ENCODE data around the gene PRKG1. TPM values are rescaled to one million over a fixed set of nuclear protein-coding genes. Genes with fewer than 3 reads are reported as not detected.

Gene PRKG1
- total RNA-seq, 1 experiment from 2014 or later, result 10.4 TPM

GRCh38 chr10:52043811-52044210, 969.5 kb downstream of the PRKG1 start:
- H3K9ac ChIP-seq (ENCODE audit: extremely low read depth, insufficient read length, low read length), result no peak overlapping the region
- peaks cover 4% of the 10 kb centered on the region for H3K79me1 ChIP-seq (ENCODE audit: insufficient read depth, low read depth, low read length, poor library complexity, severe bottlenecking)
- H2AFZ ChIP-seq (ENCODE audit: low read length), result no peak overlapping the region
- no peak overlapping the region for H3K18ac ChIP-seq (ENCODE audit: insufficient read length, low read depth, low read length)
- H2BK5ac ChIP-seq (ENCODE audit: insufficient read length, low read length), result no peak overlapping the region
- Mint-ChIP-seq H3K27ac (peak overlapping the region; percentile 24 to 87 (median 27); a peak in 5 of 7 replicates), H3K4me1 (peaks cover 67 to 68% of the 10 kb centered on the region in 2 experiments), H3K4me3 (no peak overlapping the region), H3K27me3 (ENCODE audit: low read depth) (no peaks in the 10 kb centered on the region), H3K36me3 (ENCODE audit: insufficient read depth in 1 of 3, low read depth in 3 of 3) (peaks cover 3 to 4% (median 4%) of the 10 kb centered on the region in 3 experiments; a peak in 6 of 7 replicates), H3K9me3 (peaks cover 2 to 4% of the 10 kb centered on the region in 2 experiments; a peak in 4 of 5 replicates)
- no peak overlapping the region for H3K27ac ChIP-seq (ENCODE audit: insufficient read length, low read depth, low read length)
- H4K8ac ChIP-seq (replicated peaks; ENCODE audit: insufficient read length, low read depth, low read length), result no peak overlapping the region
- H2BK20ac ChIP-seq (ENCODE audit: low read depth, low read length, poor library complexity, severe bottlenecking), result no peak overlapping the region
- no peaks in the 10 kb centered on the region for H3K23me2 ChIP-seq (ENCODE audit: insufficient read length, low read depth, low read length, poor library complexity, severe bottlenecking)
- H3K4ac ChIP-seq (ENCODE audit: low read depth, low read length), result no peak overlapping the region
- peaks cover 8% of the 10 kb centered on the region; the same call in 1 of the 2 replicates for H3K4me1 ChIP-seq (ENCODE audit: insufficient read depth, low read length)
- no peak overlapping the region for H3K56ac ChIP-seq (ENCODE audit: insufficient read length, low read depth, low read length)
- no peaks in the 10 kb centered on the region for H3K27me3 ChIP-seq (ENCODE audit: insufficient read depth, low read length)
- no peak overlapping the region for H2BK15ac ChIP-seq (ENCODE audit: low read depth, low read length)
- TF ChIP-seq CTCF (conservative IDR thresholded peaks at IDR 0.05), result no peak
- no peaks in the 10 kb centered on the region for H3K79me2 ChIP-seq (ENCODE audit: insufficient read depth, low read length)
- H3K23ac ChIP-seq (ENCODE audit: insufficient read length, low read depth, low read length), result no peak overlapping the region
- H4K20me1 ChIP-seq (ENCODE audit: control insufficient read depth, insufficient read depth, insufficient read length), result no peaks in the 10 kb centered on the region
- no peak overlapping the region for H4K91ac ChIP-seq (ENCODE audit: insufficient read length, low read depth, low read length)
- no peak overlapping the region for H3K4me2 ChIP-seq (ENCODE audit: insufficient read depth, insufficient read length, low read length)
- no peak overlapping the region for H2BK120ac ChIP-seq (ENCODE audit: low read depth, low read length, poor library complexity, severe bottlenecking)
- H3K14ac ChIP-seq (ENCODE audit: insufficient read depth, low read length), result no peak overlapping the region
- DNase-seq, result no peak
- H2BK12ac ChIP-seq (ENCODE audit: insufficient read length, low read depth, low read length), result no peak overlapping the region
- H2AK5ac ChIP-seq (ENCODE audit: insufficient read length, low read length), result no peak overlapping the region
- no peak overlapping the region for H4K5ac ChIP-seq (ENCODE audit: insufficient read length, low read depth, low read length)
- no peaks in the 10 kb centered on the region for H3K9me3 ChIP-seq (ENCODE audit: control insufficient read depth, low read depth, low read length)
- H3T11ph ChIP-seq (ENCODE audit: low read length), result no peak overlapping the region

Data from H9 (cell line).